NCI-H82 treated with DMSO at 0.1 percent for 48 hours (cell line): ENCODE results near the gene TREH.
"Not testable (repeated sequence)": the region's sequence is repeated elsewhere in the genome, so short reads cannot be mapped to it uniquely, and the experiment has no call there.

ENCODE experiments used
- DNase-seq: peaks from one replicate; lab custom pipeline; 2025; ENCODE audit not compliant: unreplicated experiment; lab: John Stamatoyannopoulos, UW

The TREH gene

GRCh38 chr11:118696673-118697226 lies 17.3 kb upstream of the TREH start:
- no peak for DNase-seq

GRCh38 chr11:118694771-118695170 lies 15.3 kb upstream of the TREH start:
- no peak for DNase-seq

- DNase-seq = no peak
These were observed 14.7 kb upstream of the TREH start for GRCh38 chr11:118694185-118694584.

- no peak for DNase-seq
These were observed 12.7 kb upstream of the TREH start for GRCh38 chr11:118691926-118692830.

GRCh38 chr11:118690553-118691304 lies 11.3 kb upstream of the TREH start:
- DNase-seq = no peak

GRCh38 chr11:118689852-118690552 lies 10.6 kb upstream of the TREH start:
- peak; percentile 82 for DNase-seq

GRCh38 chr11:118689503-118689851 lies 10.0 kb upstream of the TREH start:
- no peak for DNase-seq

- DNase-seq = no peak
These were observed 9.5 kb upstream of the TREH start for GRCh38 chr11:118688851-118689502.

GRCh38 chr11:118688339-118688738 lies 8.9 kb upstream of the TREH start:
- DNase-seq = not testable (repeated sequence)

GRCh38 chr11:118687906-118688305 lies 8.5 kb upstream of the TREH start:
- DNase-seq = no peak

GRCh38 chr11:118684187-118684586 lies 4.7 kb upstream of the TREH start:
- no peak for DNase-seq

- not testable (repeated sequence) for DNase-seq
These were observed 3.5 kb upstream of the TREH start for GRCh38 chr11:118682939-118683338.

- DNase-seq = no peak
These were observed 2.9 kb upstream of the TREH start for GRCh38 chr11:118682372-118682771.

- DNase-seq = not testable (repeated sequence)
These were observed 542 bp downstream of the TREH start for GRCh38 chr11:118678908-118679307.

GRCh38 chr11:118677977-118678376 lies 1.5 kb downstream of the TREH start:
- no peak for DNase-seq

GRCh38 chr11:118674082-118674435 lies 5.4 kb downstream of the TREH start:
- DNase-seq = no peak

- no peak for DNase-seq
These were observed 5.9 kb downstream of the TREH start for GRCh38 chr11:118673361-118674081.

GRCh38 chr11:118672846-118673245 lies 6.6 kb downstream of the TREH start:
- no peak for DNase-seq

GRCh38 chr11:118671254-118671653 lies 8.2 kb downstream of the TREH start:
- DNase-seq = no peak

GRCh38 chr11:118670063-118670462 lies 9.4 kb downstream of the TREH start:
- DNase-seq = no peak
